Activated CD8-positive, alpha-beta T cell treated with anti-CD3 and anti-CD28 coated beads for 36 hours (primary cell): ENCODE results near the gene CHD5. TPM values are rescaled to one million over a fixed set of nuclear protein-coding genes. Genes with fewer than 3 reads are reported as not detected.
"Not testable (repeated sequence)": the region's sequence is repeated elsewhere in the genome, so short reads cannot be mapped to it uniquely, and the experiment has no call there.

Experiments used
- ATAC-seq: fragments of 200-7000 bp; cut with Tn5 transposase; one replicate; pipeline ENCODE4 v1.10.0; 2021; ENCODE audit warnings: mild to moderate bottlenecking, moderate library complexity
- CTCF ChIA-PET: fragments of 350-600 bp; sonication (Branson Sonifier 250); formaldehyde crosslinking; loops from one replicate; lab custom pipeline; 2021; ENCODE audit warnings: antibody characterized with exemption; lab: Charles Lee
- POLR2A ChIA-PET: fragments of 350-600 bp; sonication (Branson Sonifier 250); formaldehyde crosslinking; loops from one replicate; lab custom pipeline; 2021; ENCODE audit warnings: antibody characterized with exemption; lab: Charles Lee
- DNase-seq: peaks from one replicate; pipeline ENCODE4 v3.0.0-alpha.2; 2020
- H3K27ac Mint-ChIP-seq: one replicate; pipeline ENCODE4 v1.8.0; 2021; ENCODE audit warnings: mild to moderate bottlenecking, mixed read lengths
- H3K27me3 Mint-ChIP-seq: one replicate; pipeline ENCODE4 v1.8.0; 2021; ENCODE audit warnings: mixed read lengths
- H3K36me3 Mint-ChIP-seq: one replicate; pipeline ENCODE4 v1.8.0; 2021; ENCODE audit warnings: low read depth, mixed read lengths
- H3K4me1 Mint-ChIP-seq: one replicate; pipeline ENCODE4 v1.8.0; 2021; ENCODE audit warnings: low read depth, mixed read lengths
- H3K4me3 Mint-ChIP-seq: one replicate; pipeline ENCODE4 v1.8.0; 2021; ENCODE audit warnings: mild to moderate bottlenecking, moderate library complexity, mixed read lengths
- H3K9me3 Mint-ChIP-seq: one replicate; pipeline ENCODE4 v1.8.0; 2021; ENCODE audit warnings: mixed read lengths
- intact Hi-C: fragments of 100-400 bp; cut with micrococcal nuclease; formaldehyde crosslinking; loops from one replicate; pipeline ENCODE4 v1.10.0; 2022
- total RNA-seq, 2 experiments: library from RNA; stranded (reverse); gene quantifications; one replicate each; pipeline ENCODE4 v1.2.3, GENCODE V29; 2021
- TF ChIP-seq, protein P1 (sequence below): fragments of 200-600 bp; IDR thresholded peaks from one replicate; pipeline ENCODE4 v1.8.0; 2022; ENCODE audit warnings: antibody characterized with exemption, mild to moderate bottlenecking

CHD5 gene
- total RNA-seq, 2 experiments from 2014 or later, result 0.61 to 0.63 TPM

DNA sequence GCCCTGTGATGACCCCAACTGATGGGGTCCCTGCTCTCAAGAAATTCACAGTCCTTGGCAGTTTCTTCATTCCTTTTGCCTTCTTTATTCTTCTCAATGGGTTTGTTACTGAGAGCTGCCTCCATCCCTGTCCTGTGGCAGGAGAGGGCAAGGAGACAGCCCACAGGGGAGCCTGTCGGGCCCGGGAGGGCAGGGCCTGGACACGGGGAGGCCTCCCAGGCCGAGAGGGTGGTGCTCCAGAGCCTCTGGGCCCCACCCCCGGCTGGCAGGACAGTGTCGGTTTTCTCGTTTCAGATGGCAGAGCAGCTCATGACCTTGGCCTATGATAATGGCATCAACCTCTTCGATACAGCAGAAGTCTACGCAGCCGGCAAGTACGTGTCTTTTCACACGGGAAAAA, 98.2 kb downstream of the CHD5 start:
- intact Hi-C loops, result no loop called here
- DNase-seq, result no peak
- H3K4me1 Mint-ChIP-seq, result no peaks in the 10 kb centered on the region
- no peak overlapping the region for H3K4me3 Mint-ChIP-seq
- H3K27ac Mint-ChIP-seq, result no peak overlapping the region
- H3K27me3 Mint-ChIP-seq, result no peaks in the 10 kb centered on the region
- no peaks in the 10 kb centered on the region for H3K9me3 Mint-ChIP-seq
- peaks cover 34% of the 10 kb centered on the region for H3K36me3 Mint-ChIP-seq
- ChIA-PET CTCF (interaction anchor here (1.3 kb wide), 1 partner anchor 8 kb away, joined by 4 read pairs; no protein-coding TSS in a partner anchor), POLR2A (no interaction called here)
- TF ChIP-seq, protein P1, sequence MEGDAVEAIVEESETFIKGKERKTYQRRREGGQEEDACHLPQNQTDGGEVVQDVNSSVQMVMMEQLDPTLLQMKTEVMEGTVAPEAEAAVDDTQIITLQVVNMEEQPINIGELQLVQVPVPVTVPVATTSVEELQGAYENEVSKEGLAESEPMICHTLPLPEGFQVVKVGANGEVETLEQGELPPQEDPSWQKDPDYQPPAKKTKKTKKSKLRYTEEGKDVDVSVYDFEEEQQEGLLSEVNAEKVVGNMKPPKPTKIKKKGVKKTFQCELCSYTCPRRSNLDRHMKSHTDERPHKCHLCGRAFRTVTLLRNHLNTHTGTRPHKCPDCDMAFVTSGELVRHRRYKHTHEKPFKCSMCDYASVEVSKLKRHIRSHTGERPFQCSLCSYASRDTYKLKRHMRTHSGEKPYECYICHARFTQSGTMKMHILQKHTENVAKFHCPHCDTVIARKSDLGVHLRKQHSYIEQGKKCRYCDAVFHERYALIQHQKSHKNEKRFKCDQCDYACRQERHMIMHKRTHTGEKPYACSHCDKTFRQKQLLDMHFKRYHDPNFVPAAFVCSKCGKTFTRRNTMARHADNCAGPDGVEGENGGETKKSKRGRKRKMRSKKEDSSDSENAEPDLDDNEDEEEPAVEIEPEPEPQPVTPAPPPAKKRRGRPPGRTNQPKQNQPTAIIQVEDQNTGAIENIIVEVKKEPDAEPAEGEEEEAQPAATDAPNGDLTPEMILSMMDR, result no peak
- ATAC-seq, result no peak

DNA sequence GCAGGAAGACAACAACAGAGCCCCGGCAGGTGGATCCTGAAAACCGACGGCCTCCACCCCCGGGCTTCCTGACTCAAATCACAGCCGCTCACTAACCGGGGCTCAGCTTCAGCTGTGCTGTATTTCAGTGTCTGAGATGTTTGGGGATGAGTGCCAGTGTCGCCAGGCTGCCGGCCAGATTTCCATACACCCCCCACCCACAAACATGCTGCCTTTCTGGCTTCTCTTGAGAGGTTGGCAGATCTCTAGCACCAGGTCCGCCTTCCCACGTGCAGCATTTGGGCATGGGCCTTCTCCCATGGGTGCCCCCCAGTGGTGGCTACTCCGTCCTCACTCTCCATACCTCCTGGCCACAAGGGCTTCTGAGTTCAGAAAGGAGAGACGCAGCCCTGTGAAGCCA, 99.7 kb downstream of the CHD5 start:
- H3K9me3 Mint-ChIP-seq, result no peaks in the 10 kb centered on the region
- intact Hi-C loops, result no loop called here
- POLR2A ChIA-PET, result no interaction called here
- TF ChIP-seq, protein P1, result no peak
- H3K4me3 Mint-ChIP-seq, result no peak overlapping the region
- H3K4me1 Mint-ChIP-seq, result no peaks in the 10 kb centered on the region
- no peaks in the 10 kb centered on the region for H3K27me3 Mint-ChIP-seq
- CTCF ChIA-PET, result no interaction called here
- ATAC-seq, result no peak
- no peak for DNase-seq
- no peak overlapping the region for H3K27ac Mint-ChIP-seq
- peaks cover 38% of the 10 kb centered on the region for H3K36me3 Mint-ChIP-seq

DNA sequence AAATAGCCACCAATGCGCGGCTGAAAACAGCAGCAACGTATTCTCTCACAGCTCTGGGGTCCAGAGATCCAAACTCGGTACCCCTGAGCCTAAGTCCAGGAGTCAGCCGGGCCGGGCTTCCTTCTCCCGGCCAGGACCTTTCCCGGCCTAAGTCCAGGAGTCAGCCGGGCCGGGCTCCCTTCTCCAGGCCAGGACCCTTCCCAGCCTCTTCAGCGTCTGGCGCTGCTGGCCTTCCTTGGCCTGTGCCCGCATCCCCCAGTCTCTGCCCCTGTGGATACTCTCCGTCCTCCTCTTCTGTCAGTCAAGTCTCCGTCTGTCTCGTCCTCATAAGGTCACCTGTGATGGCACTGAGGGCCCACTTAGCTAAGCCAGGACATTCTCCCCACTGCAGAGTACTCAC, 102.2 kb downstream of the CHD5 start:
- DNase-seq, result no peak
- no peak for ATAC-seq
- intact Hi-C loops, result no loop called here
- no peak overlapping the region for H3K4me3 Mint-ChIP-seq
- POLR2A ChIA-PET, result interaction anchor here (0.5 to 1.2 kb wide), 2 partner anchors 10 to 15 kb away, joined by 3 read pairs; no protein-coding TSS in a partner anchor
- TF ChIP-seq, protein P1, result no peak
- H3K27ac Mint-ChIP-seq, result no peak overlapping the region
- H3K36me3 Mint-ChIP-seq, result peaks cover 47% of the 10 kb centered on the region
- CTCF ChIA-PET, result no interaction called here
- H3K9me3 Mint-ChIP-seq, result no peaks in the 10 kb centered on the region
- no peaks in the 10 kb centered on the region for H3K27me3 Mint-ChIP-seq
- no peaks in the 10 kb centered on the region for H3K4me1 Mint-ChIP-seq

DNA sequence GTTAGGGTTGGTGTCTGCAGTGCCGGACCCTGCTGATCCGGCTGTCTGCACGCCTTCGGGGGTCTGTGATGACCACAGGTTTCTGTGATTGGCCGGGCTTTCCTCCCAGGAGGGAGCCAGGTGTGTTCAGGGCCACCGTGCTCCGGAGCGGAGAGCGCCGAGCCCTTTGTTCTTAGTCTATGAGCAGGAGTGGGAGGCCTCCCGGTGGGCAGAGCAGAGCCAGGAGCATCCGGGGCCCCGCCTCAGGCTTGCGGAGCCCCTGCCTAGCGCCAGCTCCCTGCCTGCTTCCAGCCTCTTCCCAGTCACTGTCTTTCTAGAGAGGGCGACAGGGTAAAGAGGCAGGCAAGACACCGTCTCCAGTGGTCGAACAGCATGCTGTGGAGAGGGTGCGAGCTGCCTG, 102.6 kb downstream of the CHD5 start:
- TF ChIP-seq, protein P1, result no peak
- Mint-ChIP-seq H3K27me3 (no peaks in the 10 kb centered on the region), H3K36me3 (peaks cover 45% of the 10 kb centered on the region), H3K4me1 (no peaks in the 10 kb centered on the region), H3K9me3 (no peaks in the 10 kb centered on the region), H3K4me3 (no peak overlapping the region), H3K27ac (no peak overlapping the region)
- ChIA-PET POLR2A (interaction anchor here (0.5 to 1.2 kb wide), 3 partner anchors 10 to 76 kb away, joined by 3 read pairs; no protein-coding TSS in a partner anchor), CTCF (no interaction called here)
- ATAC-seq (no peak), DNase-seq (no peak)
- intact Hi-C loops, result no loop called here

DNA sequence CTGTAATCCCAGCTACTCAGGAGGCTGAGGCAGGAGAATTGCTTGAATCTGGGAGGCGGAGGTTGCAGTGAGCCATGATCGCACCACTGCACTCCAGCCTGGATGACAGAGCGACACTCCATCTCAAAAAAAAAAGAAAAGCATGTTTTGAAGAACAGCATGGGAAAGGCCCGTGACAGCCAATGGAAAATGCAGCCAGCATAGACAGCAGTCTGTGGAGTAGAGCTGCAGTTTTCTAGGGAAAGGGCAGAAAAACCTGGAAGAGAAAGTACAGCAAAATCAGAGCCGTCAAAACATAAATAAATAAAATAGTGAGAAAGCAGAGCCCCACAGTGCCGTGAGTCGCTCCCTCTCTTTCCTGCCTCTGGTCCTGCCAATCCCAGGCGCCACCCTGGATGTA, 103.1 kb downstream of the CHD5 start:
- H3K27ac Mint-ChIP-seq, result peak overlapping the region; percentile 1
- POLR2A ChIA-PET, result interaction anchor here (0.6 to 1.2 kb wide), 2 partner anchors 11 to 77 kb away, joined by 3 read pairs; no protein-coding TSS in a partner anchor
- CTCF ChIA-PET, intact Hi-C loops, H3K4me1 Mint-ChIP-seq, H3K27me3 Mint-ChIP-seq, H3K9me3 Mint-ChIP-seq, ATAC-seq, H3K4me3 Mint-ChIP-seq, DNase-seq: not testable (repeated sequence)
- peaks cover 43% of the 10 kb centered on the region for H3K36me3 Mint-ChIP-seq
